Erythroblast (primary cell): ENCODE results near the gene PDCD6IP.
"Not testable (repeated sequence)": the region's sequence is repeated elsewhere in the genome, so short reads cannot be mapped to it uniquely, and the experiment has no call there.

Experiments
- DNase-seq, 2 experiments: peaks; one replicate each; lab custom pipeline; 2025; lab: John Stamatoyannopoulos, UW
- GATA1 ChIP-seq: IDR thresholded peaks from 2 replicates; pipeline ENCODE4 v1.6.1; 2011; ENCODE audit warnings: low read depth, mild to moderate bottlenecking, control low read depth, low read length, moderate library complexity
- POLR2A ChIP-seq: IDR thresholded peaks from 2 replicates; pipeline ENCODE4 v1.6.1; 2011; ENCODE audit warnings: mild to moderate bottlenecking, low read length

Gene PDCD6IP

GRCh38 chr3:33855884-33856546, 57.6 kb downstream of the PDCD6IP start:
- DNase-seq: no peak
- TF ChIP-seq GATA1: no peak
- no peak for TF ChIP-seq POLR2A

DNA sequence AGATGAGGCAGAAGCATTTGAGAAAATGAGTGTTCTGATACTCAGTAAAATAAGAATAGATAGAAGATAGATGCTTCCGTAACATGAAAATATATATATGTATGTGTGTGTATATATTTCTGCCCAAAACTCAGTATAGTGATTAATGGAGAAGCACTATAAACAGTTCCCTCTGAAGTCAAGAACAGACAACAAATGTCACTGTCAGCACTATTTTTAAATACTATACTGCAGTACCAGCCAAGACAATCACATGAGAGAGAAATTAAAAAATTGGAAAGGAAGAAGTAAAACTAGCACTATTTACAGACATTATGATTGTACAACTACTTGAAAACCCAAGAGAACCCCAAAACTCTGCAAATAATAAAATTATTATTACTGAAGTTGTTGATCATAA, 59.3 kb downstream of the PDCD6IP start:
- not testable (repeated sequence) for DNase-seq

DNA sequence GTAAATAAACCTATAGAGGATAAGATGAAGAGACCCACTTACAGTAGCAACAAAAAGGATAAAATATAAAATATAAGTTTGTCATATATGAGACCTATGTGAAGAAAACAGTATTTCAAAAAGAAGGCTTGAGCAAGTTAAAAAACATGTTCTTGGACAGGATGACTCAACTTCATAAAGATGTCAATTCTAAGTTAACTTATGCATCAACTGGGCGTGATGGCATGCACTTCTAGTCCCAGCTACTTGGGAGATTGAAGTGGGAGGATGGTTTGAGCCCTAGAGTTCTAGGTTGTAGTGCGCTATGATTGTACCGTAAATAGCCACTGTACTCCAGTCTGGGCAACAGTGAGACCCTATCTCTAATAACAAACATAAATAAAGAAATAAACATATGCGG, 59.7 kb downstream of the PDCD6IP start:
- no peak for TF ChIP-seq GATA1
- TF ChIP-seq POLR2A: no peak
- DNase-seq: no peak

DNA sequence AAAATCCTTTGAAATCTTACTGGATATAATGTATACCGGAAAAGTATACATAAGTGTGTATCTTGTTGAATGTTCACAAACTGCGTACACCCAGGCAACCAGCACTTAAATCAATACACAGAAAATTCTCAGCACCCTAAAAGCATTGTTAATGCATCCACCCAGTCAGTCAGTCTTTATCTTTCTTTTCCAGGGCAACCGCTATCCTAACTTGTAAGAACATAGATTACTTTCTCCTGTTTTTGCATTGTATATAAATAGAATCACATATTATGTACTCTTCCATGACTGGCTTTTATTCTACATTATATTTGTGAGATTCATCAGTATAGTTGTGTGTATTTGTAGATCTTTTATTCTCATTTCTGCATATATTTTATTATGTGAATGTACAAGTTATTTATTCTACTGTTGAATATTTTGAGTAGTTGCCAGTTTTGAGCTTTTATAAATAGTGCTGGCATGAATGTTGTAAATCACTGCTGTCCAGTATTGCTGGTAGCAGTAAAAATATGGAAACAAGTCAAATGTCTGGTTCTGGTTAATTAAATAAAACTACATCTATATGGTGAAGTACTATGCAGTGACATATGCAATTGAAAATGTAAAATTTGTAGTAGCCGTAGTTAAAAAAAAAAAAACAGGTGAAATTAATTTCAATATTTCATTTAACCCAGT, 62.1 kb downstream of the PDCD6IP start:
- no peak for DNase-seq
- TF ChIP-seq GATA1: no peak
- TF ChIP-seq POLR2A: no peak

- DNase-seq: no peak
- TF ChIP-seq GATA1 (no peak), POLR2A (no peak)
Observed at GRCh38 chr3:33865133-33865532, 66.7 kb downstream of the PDCD6IP start.

- DNase-seq: no peak
- TF ChIP-seq GATA1 (no peak), POLR2A (no peak)
Observed at GRCh38 chr3:33868309-33868708, 69.9 kb downstream of the PDCD6IP start.

- TF ChIP-seq GATA1: no peak
- TF ChIP-seq POLR2A: no peak
- DNase-seq: no peak
Observed at GRCh38 chr3:33869977-33870376, 71.5 kb downstream of the PDCD6IP start.

DNA sequence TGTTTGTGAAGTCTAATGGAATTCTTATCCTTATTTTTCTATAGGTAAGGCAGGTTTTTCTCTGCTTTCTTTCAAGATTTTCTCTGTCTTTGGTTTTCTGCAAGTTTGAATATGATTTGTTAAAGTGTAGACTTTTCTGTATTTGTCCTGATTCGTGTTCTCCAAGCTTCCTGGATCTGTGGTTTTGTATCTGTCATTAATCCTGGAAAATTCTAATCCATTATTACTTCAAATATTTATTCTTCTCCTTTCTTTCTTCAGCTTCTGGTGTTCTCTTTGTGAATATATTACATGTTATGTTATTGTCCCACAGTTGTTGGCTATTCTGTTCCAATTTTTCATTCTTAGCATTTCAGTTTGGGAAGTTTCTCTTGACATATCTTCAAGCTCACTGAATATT, 76.4 kb downstream of the PDCD6IP start:
- no peak for DNase-seq
- no peak for TF ChIP-seq POLR2A
- TF ChIP-seq GATA1: no peak

DNA sequence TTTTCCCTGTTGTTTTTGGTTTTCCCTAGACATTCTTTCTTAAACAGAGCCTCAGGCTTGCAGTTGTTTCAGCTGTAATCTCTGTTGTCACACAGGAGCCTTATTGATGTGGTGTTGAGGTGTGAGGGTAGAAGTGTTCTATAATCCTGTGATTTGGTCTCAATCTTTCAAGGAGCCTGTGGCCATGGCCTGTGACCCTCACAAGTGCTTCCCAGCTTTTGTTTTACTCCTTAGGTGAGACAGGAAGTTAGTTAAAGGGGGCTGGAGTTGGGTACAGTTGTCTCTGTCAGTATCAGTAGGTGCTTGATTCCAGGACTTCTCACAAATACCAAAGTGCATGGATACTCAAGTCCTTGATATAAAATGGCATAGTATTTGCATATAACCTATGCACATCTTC, 77.2 kb downstream of the PDCD6IP start:
- DNase-seq: no peak
- TF ChIP-seq POLR2A (no peak), GATA1 (no peak)

DNA sequence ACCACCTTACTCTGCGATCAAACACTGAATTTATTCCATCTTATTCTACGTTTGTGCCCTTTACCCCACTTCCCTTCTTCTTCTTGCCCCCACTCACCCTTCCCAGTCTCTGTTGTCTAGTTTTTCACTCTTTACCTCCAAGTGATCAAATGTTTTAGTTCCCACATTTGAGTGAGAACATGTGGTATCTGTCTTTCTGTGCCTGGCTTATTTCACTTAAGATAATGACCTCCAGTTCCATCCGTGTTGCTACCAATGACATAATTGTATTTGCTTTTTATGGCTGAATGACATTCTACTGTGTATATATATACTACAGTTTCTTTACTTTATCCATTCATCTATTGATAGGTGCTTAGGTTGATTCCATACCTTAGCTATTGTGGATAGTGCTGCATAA, 78.8 kb downstream of the PDCD6IP start:
- TF ChIP-seq GATA1 (no peak), POLR2A (no peak)
- DNase-seq: no peak

- no peak for DNase-seq
- no peak for TF ChIP-seq GATA1
Observed at GRCh38 chr3:33879540-33879939, 81.1 kb downstream of the PDCD6IP start.

DNA sequence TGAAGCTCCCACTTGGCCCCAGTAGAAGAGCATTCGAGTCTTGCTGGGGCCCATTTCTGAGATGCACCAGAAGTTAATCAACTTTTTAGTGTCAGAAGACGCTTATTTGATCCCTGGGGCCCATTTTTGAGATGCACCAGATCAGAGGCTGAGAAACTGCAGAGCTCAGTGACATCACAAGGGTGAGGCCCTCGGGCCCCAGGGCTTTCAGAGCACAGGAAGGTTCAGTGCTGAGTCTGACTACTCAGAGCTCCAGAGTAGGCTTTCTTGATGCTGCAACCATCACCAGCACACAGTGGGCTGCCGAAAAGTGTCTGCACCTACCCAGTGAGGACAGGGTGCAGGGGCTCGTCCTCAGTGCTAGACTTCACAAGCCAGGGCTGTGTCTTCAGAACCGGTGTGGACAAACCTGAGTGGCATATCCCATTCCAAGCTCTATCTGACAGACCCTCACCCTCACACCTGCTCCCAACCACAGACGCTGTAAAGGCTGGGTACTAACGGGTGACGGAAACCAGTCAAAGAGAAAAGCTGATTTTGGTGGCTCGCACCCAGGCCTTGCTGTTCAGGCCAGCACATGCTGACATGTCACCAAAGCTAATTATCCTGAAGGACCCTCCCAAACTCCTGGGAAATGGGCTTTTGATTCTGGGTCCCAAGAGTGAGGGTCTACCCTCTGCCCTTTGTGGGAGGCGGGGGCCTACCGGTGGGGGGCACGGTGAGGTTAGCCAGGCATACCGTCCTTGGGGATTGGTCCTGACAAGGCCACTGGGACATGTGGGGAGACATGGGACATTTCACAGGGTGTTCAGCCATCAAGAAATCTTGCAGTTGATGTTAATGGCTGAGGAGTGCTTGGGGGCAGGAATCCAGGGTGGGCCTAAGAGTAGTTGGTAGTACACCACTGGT, 83.0 kb downstream of the PDCD6IP start:
- TF ChIP-seq POLR2A: no peak
- TF ChIP-seq GATA1: no peak
- DNase-seq: no peak

GRCh38 chr3:33882296-33882695, 83.9 kb downstream of the PDCD6IP start:
- DNase-seq: no peak
- TF ChIP-seq GATA1 (no peak), POLR2A (no peak)

GRCh38 chr3:33883538-33883950, 85.1 kb downstream of the PDCD6IP start:
- TF ChIP-seq GATA1: no peak
- TF ChIP-seq POLR2A: no peak
- DNase-seq: peak; percentile 30 to 70
